MG63 (cell line): ENCODE data around the gene PIP4K2B. TPM values are rescaled to one million over a fixed set of nuclear protein-coding genes. Genes with fewer than 3 reads are reported as not detected.
A peak's percentile ranks its signal among the peaks of the same experiment; 100 is the strongest.
"Not testable (repeated sequence)": the region's sequence is repeated elsewhere in the genome, so short reads cannot be mapped to it uniquely, and the experiment has no call there.

Experiments used
- DNase-seq: peaks from one replicate; pipeline ENCODE4 v3.0.0-alpha.2; 2020
- H3K27me3 ChIP-seq: fragments of 250-450 bp; sonication (Bioruptor Pico); 2 replicates; pipeline ENCODE4 v1.5.1; 2020; ENCODE audit warnings: mild to moderate bottlenecking, moderate library complexity
- H3K36me3 ChIP-seq: fragments of 250-450 bp; sonication (Bioruptor Pico); 2 replicates; pipeline ENCODE4 v1.5.1; 2020; ENCODE audit warnings: mild to moderate bottlenecking, moderate library complexity
- H3K4me3 ChIP-seq: fragments of 250-450 bp; sonication (Bioruptor Pico); 2 replicates; pipeline ENCODE4 v1.5.1; 2020; ENCODE audit warnings: mild to moderate bottlenecking, moderate library complexity
- H3K9me3 ChIP-seq: fragments of 250-450 bp; sonication (Bioruptor Pico); 2 replicates; pipeline ENCODE4 v1.5.1; 2020; ENCODE audit warnings: mild to moderate bottlenecking, moderate library complexity
- total RNA-seq: library from RNA; depleted of rRNA; stranded (reverse); fragments of >200 nt; shearing (Covaris generic); gene quantifications from 2 replicates; pipeline ENCODE4 v1.2.3, GENCODE V29; 2014; ENCODE audit warnings: low replicate concordance

PIP4K2B gene
- total RNA-seq, 1 experiment from 2014 or later = 49.1 TPM

GRCh38 chr17:38738686-38739085, 60.7 kb downstream of the PIP4K2B start:
- Histone ChIP-seq H3K9me3 (no peaks in the 10 kb centered on the region), H3K36me3 (peaks cover 46% of the 10 kb centered on the region), H3K4me3 (no peak overlapping the region), H3K27me3 (no peaks in the 10 kb centered on the region)
- DNase-seq = no peak

DNA sequence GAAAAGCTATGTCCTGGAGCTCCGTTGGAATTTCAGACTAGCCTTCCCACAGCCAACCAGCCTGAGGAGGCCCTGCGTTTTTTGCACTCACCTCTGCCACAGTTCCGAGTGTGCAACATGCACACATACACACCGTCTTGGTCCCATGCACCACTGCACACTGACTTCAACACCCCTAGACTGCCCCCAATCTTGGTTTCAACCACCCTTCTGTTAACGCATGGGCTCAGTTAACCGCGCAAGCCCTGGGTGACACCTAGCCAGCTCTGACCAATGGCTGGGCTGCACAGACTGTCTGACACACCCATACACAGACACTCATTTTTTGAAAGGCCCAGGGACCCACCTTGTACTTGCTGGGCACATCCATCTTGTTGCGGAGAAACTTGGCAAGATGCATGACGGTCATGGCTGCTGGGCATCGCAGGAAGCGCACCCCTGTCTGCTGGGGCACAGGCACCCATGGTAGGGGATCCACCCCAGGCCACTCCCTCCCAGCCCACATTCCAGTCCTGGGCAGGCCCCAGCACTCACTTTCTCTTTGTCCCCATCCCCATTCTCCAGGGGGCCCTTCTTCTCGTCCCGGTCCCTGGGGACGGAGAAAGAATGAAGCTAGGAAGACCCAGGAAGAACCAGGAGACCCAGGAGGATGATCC, 61.2 kb downstream of the PIP4K2B start:
- peaks cover 49% of the 10 kb centered on the region for H3K36me3 ChIP-seq
- DNase-seq = no peak
- H3K9me3 ChIP-seq = no peaks in the 10 kb centered on the region
- H3K27me3 ChIP-seq = no peaks in the 10 kb centered on the region
- no peak overlapping the region for H3K4me3 ChIP-seq

- peaks cover 68% of the 10 kb centered on the region for H3K36me3 ChIP-seq
- H3K27me3 ChIP-seq = no peaks in the 10 kb centered on the region
- DNase-seq = peak; percentile 54
- H3K9me3 ChIP-seq = no peaks in the 10 kb centered on the region
- H3K4me3 ChIP-seq = no peak overlapping the region
Observed at GRCh38 chr17:38735161-38735997, 64.0 kb downstream of the PIP4K2B start.

DNA sequence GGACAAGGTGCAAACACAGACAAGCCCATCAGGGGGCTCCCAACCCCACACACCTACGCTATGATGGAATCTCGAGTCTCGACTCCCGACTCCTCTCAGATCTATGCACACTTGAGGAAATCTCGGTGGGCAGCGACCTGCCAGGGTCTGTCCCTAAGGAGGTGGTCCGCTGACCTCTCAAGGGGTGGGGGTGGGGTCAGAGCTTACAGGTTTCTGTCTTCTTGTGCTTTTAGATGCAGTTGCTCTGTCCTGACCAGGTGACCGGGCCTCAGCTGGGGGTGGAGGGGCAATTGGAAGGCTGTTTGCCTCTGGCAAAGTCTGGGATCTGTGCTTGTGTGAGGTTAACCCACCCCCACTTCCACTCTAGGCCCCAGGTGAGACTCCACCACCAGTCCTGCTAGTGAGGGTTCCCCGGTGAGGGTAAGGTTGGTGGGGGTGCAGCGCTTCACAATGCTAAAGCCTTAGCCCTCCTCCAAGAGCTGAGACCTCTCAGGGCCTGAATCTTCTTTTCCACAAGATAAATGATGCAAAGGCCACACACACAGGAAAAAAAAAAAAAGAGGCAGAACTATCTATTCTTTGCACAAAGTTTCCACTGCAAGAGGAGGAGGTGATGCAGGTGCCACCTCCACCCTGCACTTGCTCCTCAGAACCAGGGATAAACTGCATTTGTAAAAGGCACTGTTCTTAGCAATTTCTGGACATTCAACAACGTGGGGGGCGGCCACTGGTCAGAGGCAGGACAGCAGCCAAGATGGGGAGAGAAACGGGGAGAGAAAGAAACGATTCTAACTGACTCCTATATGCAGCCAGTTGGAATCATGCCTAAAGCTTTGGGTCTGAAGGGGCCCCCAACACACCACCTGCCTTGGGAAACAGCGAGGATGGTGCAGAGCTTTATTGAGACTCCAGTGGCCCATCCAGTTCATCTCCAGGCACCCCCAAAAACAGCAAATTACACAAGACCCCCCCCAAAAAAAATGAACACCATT, 65.1 kb downstream of the PIP4K2B start:
- DNase-seq = no peak
- Histone ChIP-seq H3K27me3 (no peaks in the 10 kb centered on the region), H3K4me3 (no peak overlapping the region), H3K9me3 (no peaks in the 10 kb centered on the region), H3K36me3 (peaks cover 63% of the 10 kb centered on the region)

GRCh38 chr17:38733282-38733981, 65.9 kb downstream of the PIP4K2B start:
- peaks cover 56% of the 10 kb centered on the region for H3K36me3 ChIP-seq

GRCh38 chr17:38732376-38733281, 66.7 kb downstream of the PIP4K2B start:
- peaks cover 49% of the 10 kb centered on the region for H3K36me3 ChIP-seq
- H3K27me3 ChIP-seq = no peaks in the 10 kb centered on the region
- DNase-seq = no peak
- H3K9me3 ChIP-seq = no peaks in the 10 kb centered on the region
- no peak overlapping the region for H3K4me3 ChIP-seq

More at GRCh38 chr17:38733282-38733981, 65.9 kb downstream of the PIP4K2B start:
- no peak for DNase-seq
- Histone ChIP-seq H3K4me3 (no peak overlapping the region), H3K27me3 (no peaks in the 10 kb centered on the region), H3K9me3 (no peaks in the 10 kb centered on the region)

DNA sequence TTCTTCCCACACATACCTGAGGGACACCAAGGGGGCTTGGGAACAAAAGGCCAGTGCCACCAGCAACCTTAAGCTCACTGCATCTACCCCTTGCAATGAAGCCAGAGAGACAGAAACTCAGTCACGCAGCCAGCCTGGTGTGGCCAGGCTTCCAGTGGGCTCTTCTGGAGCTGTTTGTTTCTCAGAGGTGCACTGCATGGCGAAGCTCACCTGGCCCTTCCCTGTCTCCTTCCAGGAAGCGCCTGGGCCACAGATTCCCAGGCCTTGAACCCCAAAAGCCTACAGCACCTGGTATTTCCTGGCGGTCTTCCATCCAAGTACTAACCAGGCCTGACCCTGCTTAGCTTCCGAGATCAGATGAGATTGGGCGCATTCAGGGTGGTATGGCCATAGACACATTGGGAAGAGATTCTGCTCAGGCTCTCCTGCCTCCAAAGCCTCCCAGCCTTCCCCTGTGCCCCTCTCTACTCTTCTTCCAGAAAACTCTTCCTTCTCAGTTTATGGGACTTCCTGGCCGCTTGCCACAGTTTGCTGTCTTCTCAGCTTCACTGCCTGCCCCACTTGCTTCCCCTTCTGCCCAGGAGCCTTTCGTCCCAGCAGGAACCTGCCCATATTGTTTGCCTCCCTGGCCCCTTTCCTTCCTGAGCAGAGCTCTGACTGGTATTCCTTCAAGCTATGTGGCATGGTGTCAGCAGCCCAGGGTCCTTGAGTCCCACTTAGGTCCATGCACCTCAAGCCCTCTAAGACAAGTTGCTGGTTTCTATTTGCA, 67.6 kb downstream of the PIP4K2B start:
- Histone ChIP-seq H3K9me3 (no peaks in the 10 kb centered on the region), H3K27me3 (no peaks in the 10 kb centered on the region), H3K4me3 (peak overlapping the region; percentile 75), H3K36me3 (peaks cover 43% of the 10 kb centered on the region)
- DNase-seq = no peak

DNA sequence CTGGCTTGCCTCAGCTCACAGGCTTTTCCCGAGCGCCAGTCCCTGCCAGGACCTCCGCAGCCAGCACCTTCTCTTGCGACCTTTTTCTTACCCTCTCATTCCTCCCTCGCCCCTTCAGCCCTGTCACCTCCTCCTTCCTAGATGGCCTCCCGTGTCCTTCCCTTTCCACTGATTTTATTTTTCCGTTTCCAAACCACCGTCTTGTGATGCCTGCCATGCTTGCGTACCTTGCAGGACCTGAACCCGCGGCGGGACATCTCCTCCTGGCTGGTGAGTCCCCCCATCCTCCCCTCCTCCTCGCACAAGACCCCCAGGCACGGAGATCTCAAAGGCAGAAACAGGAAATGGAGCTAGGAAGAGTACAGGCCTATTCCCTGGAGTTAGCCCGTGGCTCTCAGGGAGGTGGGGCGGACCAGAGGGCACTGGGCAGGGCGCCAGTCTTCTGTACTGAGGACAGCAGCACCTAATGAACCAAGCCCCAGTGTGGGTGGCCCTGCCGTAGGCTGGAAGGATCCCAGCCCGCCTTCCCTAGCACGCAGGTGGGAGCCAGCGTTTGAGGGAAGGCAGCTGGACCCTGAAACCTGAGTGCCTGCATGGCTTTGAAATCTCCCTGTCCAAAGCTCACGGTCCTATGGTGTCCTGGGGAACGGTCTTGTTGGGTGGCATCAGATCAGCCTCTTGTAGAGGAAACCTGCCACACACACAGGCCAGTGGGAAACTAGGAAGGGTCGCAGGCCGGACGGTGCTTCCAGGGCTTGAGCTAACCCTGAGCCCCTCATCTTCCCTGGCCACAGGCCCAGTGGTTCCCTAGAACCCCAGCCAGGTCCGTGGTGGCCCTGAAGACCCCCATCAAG, 68.6 kb downstream of the PIP4K2B start:
- Histone ChIP-seq H3K4me3 (peak overlapping the region; percentile 75), H3K9me3 (no peaks in the 10 kb centered on the region), H3K36me3 (peaks cover 33% of the 10 kb centered on the region), H3K27me3 (no peaks in the 10 kb centered on the region)
- DNase-seq = peak; percentile 80

DNA sequence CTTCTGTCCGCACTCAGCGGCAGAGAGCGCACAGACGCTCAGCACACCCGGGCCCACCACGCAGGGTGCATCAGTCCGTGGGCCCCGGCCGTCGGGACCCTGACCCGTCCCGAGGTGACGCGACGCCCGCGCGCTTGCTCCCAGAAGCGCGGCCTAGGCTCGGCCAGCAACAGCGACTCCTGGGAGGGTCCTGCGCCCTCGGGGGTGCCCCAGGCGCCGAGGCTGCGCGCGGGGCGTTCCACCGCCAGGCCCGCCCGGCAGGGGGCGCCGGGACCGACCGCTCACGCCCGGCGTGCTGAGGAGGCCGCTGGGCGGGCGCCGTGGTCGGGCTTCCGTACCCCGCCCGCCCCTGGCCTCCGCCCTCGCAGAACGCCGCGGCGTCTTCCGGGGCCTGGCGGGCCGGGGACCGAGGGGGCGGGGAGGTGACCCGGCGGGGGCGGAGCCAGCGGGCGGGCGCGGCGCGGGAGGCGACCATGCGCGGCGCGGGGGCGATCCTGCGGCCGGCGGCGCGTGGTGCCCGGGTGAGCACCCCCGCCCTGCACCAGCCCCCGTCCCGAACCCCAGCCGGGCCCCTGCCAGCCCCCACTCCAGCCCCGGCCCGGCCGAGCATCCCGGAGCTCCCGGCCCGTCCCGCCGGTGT, 69.3 kb downstream of the PIP4K2B start, which contains the start of gene CISD3:
CISD3 (plus strand) TSS at position 456 of the 640 bp plus-strand sequence; CDS start at position 474, 18 bp downstream.
- Histone ChIP-seq H3K4me3 (peak within 1 kb of the TSS; percentile 75), H3K9me3 (no peaks in the 10 kb centered on the region), H3K36me3 (peaks cover 33% of the 10 kb centered on the region), H3K27me3 (no peaks in the 10 kb centered on the region)
- peak; percentile 90 for DNase-seq

DNA sequence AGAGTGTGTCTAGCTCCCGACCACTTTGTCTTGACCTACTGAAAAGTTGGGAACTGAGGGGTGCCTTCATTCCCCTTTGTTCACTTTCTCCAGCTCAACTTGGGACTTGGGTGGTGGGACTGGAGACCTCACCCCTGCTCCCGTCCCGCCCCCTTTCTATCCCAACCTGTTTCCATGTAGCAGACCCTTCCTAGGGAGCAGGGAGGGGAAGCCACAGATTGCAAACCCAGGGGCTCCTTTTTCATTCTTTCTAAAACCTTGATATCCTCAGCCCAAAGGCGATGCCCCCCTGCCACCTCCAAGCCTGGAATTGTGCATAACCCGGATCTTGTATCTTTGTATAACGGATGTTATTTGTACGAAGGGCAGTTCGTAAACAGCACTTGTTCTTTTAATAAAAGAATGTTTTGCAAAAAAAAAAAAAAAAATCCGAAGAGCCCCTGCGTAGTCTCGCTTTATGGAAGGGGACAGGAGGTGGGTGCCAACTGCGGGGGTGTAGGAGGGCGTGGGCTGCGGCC, 69.9 kb downstream of the PIP4K2B start:
- no peak for DNase-seq
- H3K9me3 ChIP-seq = no peaks in the 10 kb centered on the region

DNA sequence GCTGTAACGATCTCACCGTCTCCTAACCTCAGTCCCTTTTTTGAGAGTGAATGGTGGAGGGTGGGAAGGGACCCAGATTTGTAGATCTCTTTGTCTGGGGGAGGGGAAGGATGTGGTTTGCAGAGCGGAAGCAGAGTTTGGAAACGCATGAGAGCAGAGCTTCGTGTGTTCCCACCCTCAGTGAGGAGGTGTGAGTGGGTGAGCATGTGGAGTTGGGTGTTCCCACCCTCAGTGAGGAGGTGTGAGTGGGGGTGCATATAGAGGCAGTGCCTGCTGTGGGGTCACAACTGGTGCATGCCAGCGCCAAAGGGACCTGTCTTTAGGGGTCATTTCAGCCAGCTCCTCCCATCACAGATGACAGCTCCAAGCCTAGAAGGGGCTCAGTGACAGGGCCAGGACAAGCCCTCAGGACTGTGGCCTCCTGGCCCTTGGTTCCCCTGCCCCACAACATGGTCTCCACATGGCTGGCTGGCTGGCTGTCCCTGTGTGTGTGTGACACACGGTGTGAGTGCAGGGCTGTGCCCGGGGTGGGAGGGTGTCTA, 71.0 kb downstream of the PIP4K2B start:
- no peaks in the 10 kb centered on the region for H3K27me3 ChIP-seq

More for the DNA sequence above, 69.9 kb downstream of the PIP4K2B start:
- H3K27me3 ChIP-seq = no peaks in the 10 kb centered on the region
- peaks cover 38% of the 10 kb centered on the region for H3K36me3 ChIP-seq
- H3K4me3 ChIP-seq = peak overlapping the region; percentile 56

GRCh38 chr17:38727736-38728135, 71.6 kb downstream of the PIP4K2B start:
- no peaks in the 10 kb centered on the region for H3K9me3 ChIP-seq
- no peak overlapping the region for H3K4me3 ChIP-seq
- no peaks in the 10 kb centered on the region for H3K27me3 ChIP-seq
- H3K36me3 ChIP-seq = peaks cover 30% of the 10 kb centered on the region
- DNase-seq = no peak

More for the DNA sequence above, 71.0 kb downstream of the PIP4K2B start:
- peaks cover 37% of the 10 kb centered on the region for H3K36me3 ChIP-seq
- no peak overlapping the region for H3K4me3 ChIP-seq
- H3K9me3 ChIP-seq = no peaks in the 10 kb centered on the region
- DNase-seq = no peak

GRCh38 chr17:38726145-38726544, 73.2 kb downstream of the PIP4K2B start:
- not testable (repeated sequence) for H3K27me3 ChIP-seq, DNase-seq, H3K9me3 ChIP-seq, H3K4me3 ChIP-seq
- H3K36me3 ChIP-seq = peaks cover 17% of the 10 kb centered on the region
